Caco-2 (cell line): Measurements from ENCODE around the gene CD14. TPM values are rescaled to one million over a fixed set of nuclear protein-coding genes. Genes with fewer than 3 reads are reported as not detected.

Experiments
- BruUV-seq: library from RNA; stranded (reverse); fragments of 400-500 nt; replicated peaks from 2 replicates; lab custom pipeline; 2021; lab: Mats Ljungman, UMichigan
- CTCF ChIA-PET: fragments of 300-600 bp; sonication (Branson Sonifier 250); formaldehyde crosslinking; loops from one replicate; lab custom pipeline; 2022; ENCODE audit warnings: antibody characterized with exemption; lab: Charles Lee
- POLR2A ChIA-PET: fragments of 300-600 bp; sonication (Branson Sonifier 250); formaldehyde crosslinking; loops from one replicate; lab custom pipeline; 2022; ENCODE audit warnings: antibody characterized with exemption; lab: Charles Lee
- DNase-seq, 2 experiments: peaks; one replicate each; pipeline versions ENCODE4 v3.0.0 to v3.0.0-alpha.2; 2020 to 2022
- H3K27me3 ChIP-seq: replicated peaks from 2 replicates; pipeline ENCODE4 v1.6.0; 2011; ENCODE audit warnings: low read length; ENCODE audit not compliant: control insufficient read depth, insufficient read depth
- H3K36me3 ChIP-seq: 2 replicates; pipeline ENCODE4 v1.5.1; 2011; ENCODE audit warnings: low read length; ENCODE audit not compliant: control insufficient read depth, insufficient read depth
- H3K4me1 ChIP-seq: fragments of 250-450 bp; sonication (Bioruptor Pico); 2 replicates; pipeline ENCODE4 v1.5.1; 2020; ENCODE audit warnings: mild to moderate bottlenecking
- H3K4me3 ChIP-seq: 2 replicates; pipeline ENCODE4 v1.5.1; 2011; ENCODE audit warnings: low read depth, mild to moderate bottlenecking, control low read depth, low read length
- H3K9me3 ChIP-seq: fragments of 250-450 bp; sonication (Bioruptor Pico); 2 replicates; pipeline ENCODE4 v1.5.1; 2020; ENCODE audit warnings: mild to moderate bottlenecking, moderate library complexity
- H3K27ac Mint-ChIP-seq: one replicate; pipeline ENCODE4 v1.8.0; 2022; ENCODE audit warnings: mixed read lengths; ENCODE audit not compliant: unreplicated experiment
- H3K27me3 Mint-ChIP-seq: one replicate; pipeline ENCODE4 v1.8.0; 2022; ENCODE audit warnings: mixed read lengths; ENCODE audit not compliant: insufficient read depth, unreplicated experiment
- H3K36me3 Mint-ChIP-seq: one replicate; pipeline ENCODE4 v1.8.0; 2022; ENCODE audit warnings: mild to moderate bottlenecking, mixed read lengths; ENCODE audit not compliant: insufficient read depth, unreplicated experiment
- H3K4me1 Mint-ChIP-seq: one replicate; pipeline ENCODE4 v1.8.0; 2022; ENCODE audit warnings: low read depth, mixed read lengths; ENCODE audit not compliant: unreplicated experiment
- H3K4me3 Mint-ChIP-seq: one replicate; pipeline ENCODE4 v1.8.0; 2022; ENCODE audit warnings: mild to moderate bottlenecking, moderate library complexity, mixed read lengths; ENCODE audit not compliant: unreplicated experiment
- H3K9me3 Mint-ChIP-seq: one replicate; pipeline ENCODE4 v1.8.0; 2022; ENCODE audit warnings: mixed read lengths; ENCODE audit not compliant: unreplicated experiment
- CTCF ChIP-seq, 2 experiments: fragments of 200-600 bp in 1 of 2; IDR thresholded peaks; 1 replicate in 1 of 2; 2 replicates in 1 of 2; pipeline versions ENCODE4 v1.5.1 to v1.8.0; 2011 to 2022; ENCODE audit warnings: antibody characterized with exemption in 1 of 2, control low read depth in 1 of 2, inconsistent platforms in 1 of 2, low read depth in 1 of 2, low read length in 1 of 2, mild to moderate bottlenecking in 1 of 2, moderate library complexity in 1 of 2; ENCODE audit not compliant: insufficient read depth in 1 of 2, severe bottlenecking in 1 of 2, unreplicated experiment in 1 of 2
- intact Hi-C: fragments of 100-400 bp; cut with micrococcal nuclease; formaldehyde crosslinking; loops from one replicate; pipeline ENCODE4 v1.10.0; 2022; ENCODE audit not compliant: unreplicated experiment
- total RNA-seq: library from RNA; stranded (reverse); gene quantifications from 2 replicates; pipeline ENCODE4 v1.2.3, GENCODE V29; 2022

The CD14 gene
- total RNA-seq, 1 experiment from 2014 or later = 13.3 TPM

GRCh38 chr5:140631036-140631417, 1.9 kb downstream of the CD14 start:
- Mint-ChIP-seq H3K27ac (no peak overlapping the region), H3K27me3 (no peaks in the 10 kb centered on the region), H3K9me3 (peaks cover 3% of the 10 kb centered on the region), H3K4me1 (no peaks in the 10 kb centered on the region), H3K36me3 (peaks cover 16% of the 10 kb centered on the region), H3K4me3 (peak overlapping the region; percentile 45)
- BruUV-seq = no TSS peak
- no peak for DNase-seq
- Histone ChIP-seq H3K9me3 (peaks cover 24% of the 10 kb centered on the region), H3K4me3 (no peak overlapping the region), H3K4me1 (peaks cover 4% of the 10 kb centered on the region), H3K36me3 (no peaks in the 10 kb centered on the region), H3K27me3 (no peaks in the 10 kb centered on the region)
- ChIA-PET CTCF (no interaction called here), POLR2A (no interaction called here)
- no peak for TF ChIP-seq CTCF (IDR thresholded peaks at IDR 0.05; ENCODE audit: insufficient read depth in 1 of 2, low read depth in 1 of 2, low read length in 1 of 2, severe bottlenecking in 1 of 2, unreplicated experiment in 1 of 2)
- intact Hi-C loops = no loop called here

GRCh38 chr5:140630292-140631035, 2.5 kb downstream of the CD14 start:
- BruUV-seq = no TSS peak
- no peaks in the 10 kb centered on the region for H3K4me1 Mint-ChIP-seq
- H3K9me3 Mint-ChIP-seq = peaks cover 8% of the 10 kb centered on the region
- H3K27me3 ChIP-seq = no peaks in the 10 kb centered on the region
- H3K4me1 ChIP-seq = peaks cover 4% of the 10 kb centered on the region
- H3K36me3 Mint-ChIP-seq = peaks cover 18% of the 10 kb centered on the region
- H3K4me3 ChIP-seq = no peak overlapping the region
- TF ChIP-seq CTCF (IDR thresholded peaks at IDR 0.05; ENCODE audit: insufficient read depth in 1 of 2, low read depth in 1 of 2, low read length in 1 of 2, severe bottlenecking in 1 of 2, unreplicated experiment in 1 of 2) = no peak
- DNase-seq = no peak
- no peaks in the 10 kb centered on the region for H3K36me3 ChIP-seq
- peak overlapping the region; percentile 45 for H3K4me3 Mint-ChIP-seq
- peaks cover 24% of the 10 kb centered on the region for H3K9me3 ChIP-seq
- H3K27ac Mint-ChIP-seq = no peak overlapping the region
- POLR2A ChIA-PET = no interaction called here
- CTCF ChIA-PET = no interaction called here
- intact Hi-C loops = no loop called here
- H3K27me3 Mint-ChIP-seq = no peaks in the 10 kb centered on the region

GRCh38 chr5:140628711-140629110, 4.3 kb downstream of the CD14 start:
- intact Hi-C loops = no loop called here
- CTCF ChIA-PET = no interaction called here
- peaks cover 24% of the 10 kb centered on the region for H3K9me3 ChIP-seq
- H3K4me1 Mint-ChIP-seq = no peaks in the 10 kb centered on the region
- no peak overlapping the region for H3K27ac Mint-ChIP-seq
- no peaks in the 10 kb centered on the region for H3K36me3 ChIP-seq
- BruUV-seq = no TSS peak
- H3K27me3 Mint-ChIP-seq = no peaks in the 10 kb centered on the region
- no peak for DNase-seq
- H3K9me3 Mint-ChIP-seq = peaks cover 16% of the 10 kb centered on the region
- peaks cover 16% of the 10 kb centered on the region for H3K36me3 Mint-ChIP-seq
- H3K4me3 Mint-ChIP-seq = no peak overlapping the region
- POLR2A ChIA-PET = no interaction called here
- H3K4me1 ChIP-seq = peaks cover 4% of the 10 kb centered on the region
- no peaks in the 10 kb centered on the region for H3K27me3 ChIP-seq
- H3K4me3 ChIP-seq = no peak overlapping the region
- TF ChIP-seq CTCF (IDR thresholded peaks at IDR 0.05; ENCODE audit: insufficient read depth in 1 of 2, low read depth in 1 of 2, low read length in 1 of 2, severe bottlenecking in 1 of 2, unreplicated experiment in 1 of 2) = no peak
